ENCODE results near the gene SGTB. TPM values are rescaled to one million over a fixed set of nuclear protein-coding genes. Genes with fewer than 3 reads are reported as not detected.

Gene SGTB
- total RNA-seq, 1 donor, result 16.4 TPM

DNA sequence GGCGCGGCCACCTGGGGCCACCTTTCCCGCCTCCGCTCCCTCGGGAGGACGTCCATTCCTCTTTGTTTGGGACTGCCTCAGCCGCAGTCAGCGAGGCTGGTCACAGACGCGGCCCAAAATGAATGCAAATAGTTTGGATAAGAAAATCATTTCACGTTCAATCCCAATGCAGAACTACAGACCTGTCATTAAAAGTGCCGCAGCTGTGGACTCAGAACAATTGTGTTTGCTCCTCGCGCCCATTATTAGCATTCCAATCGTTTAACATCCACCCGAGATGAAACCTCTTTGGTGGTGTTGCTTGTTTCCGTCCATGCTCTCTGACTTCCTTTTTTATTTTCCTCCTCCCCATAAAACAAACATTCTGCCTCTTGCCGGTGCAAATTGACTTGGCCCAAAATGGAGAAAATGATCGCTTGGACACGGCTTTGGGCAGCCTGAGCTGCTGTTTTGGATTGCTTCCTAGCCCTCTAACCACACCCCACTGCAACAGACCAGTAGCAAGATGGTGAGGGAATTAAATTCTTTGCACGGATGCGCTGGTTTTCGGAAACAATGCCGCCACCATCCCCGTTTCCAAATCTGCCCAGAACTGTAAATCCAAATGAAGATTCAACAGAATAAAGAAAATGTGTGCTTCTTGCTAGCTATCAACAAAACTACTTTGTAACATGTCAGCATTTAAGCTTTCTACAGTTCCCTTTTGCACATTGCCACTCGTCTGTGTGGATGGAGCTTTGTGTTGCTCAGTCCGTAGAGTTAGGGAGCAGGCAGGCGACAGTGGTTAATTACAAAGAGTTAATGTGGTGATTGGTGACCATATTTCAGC is 880 bp upstream of the SGTB start:
- DNase-seq (ENCODE audit: low read depth), result peak; percentile 74
- TF ChIP-seq, protein P1, sequence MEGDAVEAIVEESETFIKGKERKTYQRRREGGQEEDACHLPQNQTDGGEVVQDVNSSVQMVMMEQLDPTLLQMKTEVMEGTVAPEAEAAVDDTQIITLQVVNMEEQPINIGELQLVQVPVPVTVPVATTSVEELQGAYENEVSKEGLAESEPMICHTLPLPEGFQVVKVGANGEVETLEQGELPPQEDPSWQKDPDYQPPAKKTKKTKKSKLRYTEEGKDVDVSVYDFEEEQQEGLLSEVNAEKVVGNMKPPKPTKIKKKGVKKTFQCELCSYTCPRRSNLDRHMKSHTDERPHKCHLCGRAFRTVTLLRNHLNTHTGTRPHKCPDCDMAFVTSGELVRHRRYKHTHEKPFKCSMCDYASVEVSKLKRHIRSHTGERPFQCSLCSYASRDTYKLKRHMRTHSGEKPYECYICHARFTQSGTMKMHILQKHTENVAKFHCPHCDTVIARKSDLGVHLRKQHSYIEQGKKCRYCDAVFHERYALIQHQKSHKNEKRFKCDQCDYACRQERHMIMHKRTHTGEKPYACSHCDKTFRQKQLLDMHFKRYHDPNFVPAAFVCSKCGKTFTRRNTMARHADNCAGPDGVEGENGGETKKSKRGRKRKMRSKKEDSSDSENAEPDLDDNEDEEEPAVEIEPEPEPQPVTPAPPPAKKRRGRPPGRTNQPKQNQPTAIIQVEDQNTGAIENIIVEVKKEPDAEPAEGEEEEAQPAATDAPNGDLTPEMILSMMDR (IDR thresholded peaks at IDR 0.05; ENCODE audit: insufficient read depth, low read length), result no peak

DNA sequence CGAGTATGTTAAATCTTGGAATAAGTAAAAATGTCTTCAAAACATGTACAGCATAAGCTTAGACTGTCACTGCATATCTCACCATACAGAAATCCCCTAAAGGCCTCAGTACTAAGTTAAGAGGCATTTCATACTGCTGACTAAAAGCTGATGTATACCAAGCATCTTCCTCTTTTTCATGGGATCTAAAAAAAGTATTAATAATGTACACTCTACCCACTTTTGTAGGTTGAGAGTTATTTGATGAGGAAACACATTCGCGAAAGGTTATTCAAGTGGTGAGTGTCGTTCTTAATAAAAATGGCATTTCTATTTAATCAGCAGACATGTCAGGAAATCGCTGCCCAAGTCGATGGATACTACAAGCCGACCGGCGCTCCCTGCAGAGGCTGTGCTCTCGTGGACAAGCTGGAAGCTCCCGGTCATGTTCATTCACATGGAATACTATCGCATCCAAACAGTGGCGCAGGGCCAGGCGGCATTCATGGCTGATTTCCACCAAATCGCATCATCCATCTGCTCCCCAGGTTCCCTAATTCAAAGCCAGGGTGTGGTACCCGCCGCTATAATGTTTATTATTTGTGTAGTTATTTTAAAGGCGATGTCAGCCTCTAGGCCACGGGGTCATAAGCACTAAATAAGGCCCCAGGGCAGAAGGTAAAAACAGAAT is 724 bp downstream of the SGTB start:
- TF ChIP-seq, protein P1 (IDR thresholded peaks at IDR 0.05; ENCODE audit: insufficient read depth, low read length), result no peak
- DNase-seq (ENCODE audit: low read depth), result peak; percentile 80

More for the DNA sequence above, 880 bp upstream of the SGTB start:
- peak overlapping the region; percentile 88 for H3K4me3 ChIP-seq (ENCODE audit: low read depth, low read length)

DNA sequence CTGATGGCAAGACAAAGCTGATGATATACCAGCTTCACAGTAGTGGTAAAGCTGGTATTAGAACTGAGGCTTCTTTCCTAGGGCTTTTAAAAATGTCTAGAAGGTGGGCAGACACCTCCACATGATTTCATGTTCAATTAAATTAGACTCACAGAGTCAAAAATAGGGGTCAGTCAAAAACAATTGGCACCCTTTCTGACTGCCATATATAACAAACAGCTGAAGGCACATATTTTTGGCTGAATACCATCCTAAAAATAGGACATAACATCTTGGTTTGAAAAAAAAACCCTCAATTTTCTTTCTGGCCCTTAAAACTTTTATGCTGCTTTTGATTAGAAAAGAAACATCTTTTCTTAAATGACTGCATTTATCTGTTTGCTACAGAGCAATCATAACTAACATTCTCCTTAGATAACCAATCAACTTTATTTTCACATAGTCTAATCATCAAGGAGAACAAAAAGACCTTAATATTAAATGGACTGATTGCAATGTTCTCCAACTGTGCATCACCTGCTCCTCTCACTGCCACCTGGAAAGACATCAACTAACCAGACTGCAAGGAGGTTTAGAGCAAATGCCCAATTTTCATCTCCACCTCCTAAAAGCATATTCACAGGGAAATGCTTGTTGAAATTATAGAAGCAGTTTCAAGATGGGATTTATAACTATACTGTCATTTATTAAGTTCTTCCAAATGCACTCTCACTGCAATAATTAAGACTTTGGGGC is 3.2 kb downstream of the SGTB start:
- no peak overlapping the region for H3K4me3 ChIP-seq (ENCODE audit: low read depth, low read length)
- TF ChIP-seq, protein P1 (IDR thresholded peaks at IDR 0.05; ENCODE audit: insufficient read depth, low read length), result no peak
- no peak for DNase-seq (ENCODE audit: low read depth)

More for the DNA sequence above, 724 bp downstream of the SGTB start:
- peak overlapping the region; percentile 88 for H3K4me3 ChIP-seq (ENCODE audit: low read depth, low read length)

DNA sequence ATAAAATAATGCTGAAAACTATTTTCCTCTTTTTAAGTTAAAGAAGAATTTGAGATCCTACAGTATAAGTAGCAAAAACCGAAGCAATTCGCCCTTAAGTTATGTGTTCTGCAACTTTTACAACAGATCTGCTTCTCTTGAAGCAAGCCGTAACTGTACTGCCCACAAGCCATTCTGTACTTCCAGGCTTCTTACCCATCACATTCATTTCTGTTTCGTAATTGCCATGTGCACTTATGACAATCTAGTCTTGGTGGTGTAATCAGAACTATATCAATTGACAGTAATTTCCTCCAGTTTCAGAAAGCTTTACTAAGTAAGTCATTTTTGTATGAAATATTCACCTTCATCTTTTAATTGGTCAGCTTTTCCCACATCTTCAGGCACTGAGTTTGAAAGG is 13.8 kb downstream of the SGTB start:
- DNase-seq (ENCODE audit: low read depth), result no peak
- TF ChIP-seq, protein P1 (IDR thresholded peaks at IDR 0.05; ENCODE audit: insufficient read depth, low read length), result no peak
- H3K4me3 ChIP-seq (ENCODE audit: low read depth, low read length), result no peak overlapping the region

DNA sequence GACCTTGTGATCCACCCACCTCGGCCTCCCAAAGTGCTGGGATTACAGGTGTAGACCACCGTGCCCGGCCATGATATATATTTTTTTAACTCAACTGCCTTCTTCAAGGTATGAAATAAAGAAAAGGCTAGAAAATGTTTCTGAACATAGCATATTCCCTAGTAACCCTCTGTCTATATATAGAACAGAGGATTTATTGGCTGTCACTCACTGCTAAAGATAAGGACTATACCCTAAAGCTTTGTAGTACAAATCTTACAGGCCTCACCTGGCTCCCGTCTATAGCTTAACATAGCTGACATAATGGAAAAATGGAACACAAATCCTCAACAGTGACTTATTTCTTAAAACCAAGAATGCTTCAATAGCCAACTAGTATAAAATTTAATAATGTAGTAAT is 14.2 kb downstream of the SGTB start:
- TF ChIP-seq, protein P1 (IDR thresholded peaks at IDR 0.05; ENCODE audit: insufficient read depth, low read length), result no peak
- DNase-seq (ENCODE audit: low read depth), result no peak
- H3K4me3 ChIP-seq (ENCODE audit: low read depth, low read length), result no peak overlapping the region

DNA sequence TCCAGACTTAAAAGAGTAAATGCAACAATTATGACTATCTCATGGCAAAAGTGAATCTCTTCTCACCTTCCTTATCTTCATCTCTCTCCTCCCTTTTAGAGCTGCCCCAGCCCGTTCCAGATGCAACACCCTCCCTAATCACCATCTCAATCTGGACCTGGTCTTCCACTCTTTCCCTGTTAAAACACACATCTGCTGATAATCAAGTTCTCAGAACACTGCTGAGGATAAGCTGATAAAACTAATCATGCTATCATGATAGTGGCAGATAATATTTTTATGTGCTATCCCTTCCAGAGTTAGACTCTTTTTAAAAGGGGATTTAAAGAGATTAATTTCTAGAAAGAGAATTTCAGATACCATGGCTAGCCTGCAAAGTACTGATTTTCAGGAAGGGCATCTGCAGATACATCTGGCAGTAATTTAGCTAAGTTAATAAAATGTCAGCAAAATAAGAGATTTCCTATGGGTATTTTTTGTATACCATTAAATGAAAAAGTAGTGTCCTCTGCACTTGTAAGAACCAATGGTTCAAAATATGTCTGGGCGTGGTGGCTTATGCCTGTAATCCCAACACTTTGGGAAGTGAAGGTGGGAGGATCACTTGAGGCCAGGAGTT is 17.2 kb downstream of the SGTB start:
- no peak for DNase-seq (ENCODE audit: low read depth)
- no peak overlapping the region for H3K4me3 ChIP-seq (ENCODE audit: low read depth, low read length)
- TF ChIP-seq, protein P1 (IDR thresholded peaks at IDR 0.05; ENCODE audit: insufficient read depth, low read length), result no peak
